Activated CD8-positive, alpha-beta memory T cell treated with anti-CD3 and anti-CD28 coated beads, Interleukin-2, amount 10 ng/mL, durations not matched to agents 7 days and 5 days (primary cell): Measurements from ENCODE around the gene CNPY4. TPM values are rescaled to one million over a fixed set of nuclear protein-coding genes. Genes with fewer than 3 reads are reported as not detected.

Experiments used
- ATAC-seq: fragments of 150-1000 bp; cut with Tn5 transposase; one replicate; pipeline ENCODE4 v1.10.0; 2021; ENCODE audit warnings: moderate library complexity
- CTCF ChIA-PET: fragments of 350-600 bp; sonication (Branson Sonifier 250); formaldehyde crosslinking; loops from one replicate; lab custom pipeline; 2021; ENCODE audit warnings: antibody characterized with exemption; lab: Charles Lee
- DNase-seq: peaks from one replicate; pipeline ENCODE4 v3.0.0-alpha.2; 2020
- H3K27ac Mint-ChIP-seq: one replicate; pipeline ENCODE4 v1.8.0; 2021; ENCODE audit warnings: mild to moderate bottlenecking, mixed read lengths
- H3K27me3 Mint-ChIP-seq: one replicate; pipeline ENCODE4 v1.8.0; 2021; ENCODE audit warnings: mixed read lengths
- H3K36me3 Mint-ChIP-seq: one replicate; pipeline ENCODE4 v1.8.0; 2021; ENCODE audit warnings: mild to moderate bottlenecking, mixed read lengths
- H3K4me1 Mint-ChIP-seq: one replicate; pipeline ENCODE4 v1.8.0; 2021; ENCODE audit warnings: mixed read lengths
- H3K4me3 Mint-ChIP-seq: one replicate; pipeline ENCODE4 v1.8.0; 2021; ENCODE audit warnings: mild to moderate bottlenecking, moderate library complexity, mixed read lengths
- H3K9me3 Mint-ChIP-seq: one replicate; pipeline ENCODE4 v1.8.0; 2022; ENCODE audit warnings: low read depth, mixed read lengths
- total RNA-seq, 2 experiments: library from RNA; stranded (reverse); gene quantifications; one replicate each; pipeline ENCODE4 v1.2.3, GENCODE V29; 2021

CNPY4 gene
- total RNA-seq, 2 experiments from 2014 or later: 27.3 to 28.0 TPM

DNA sequence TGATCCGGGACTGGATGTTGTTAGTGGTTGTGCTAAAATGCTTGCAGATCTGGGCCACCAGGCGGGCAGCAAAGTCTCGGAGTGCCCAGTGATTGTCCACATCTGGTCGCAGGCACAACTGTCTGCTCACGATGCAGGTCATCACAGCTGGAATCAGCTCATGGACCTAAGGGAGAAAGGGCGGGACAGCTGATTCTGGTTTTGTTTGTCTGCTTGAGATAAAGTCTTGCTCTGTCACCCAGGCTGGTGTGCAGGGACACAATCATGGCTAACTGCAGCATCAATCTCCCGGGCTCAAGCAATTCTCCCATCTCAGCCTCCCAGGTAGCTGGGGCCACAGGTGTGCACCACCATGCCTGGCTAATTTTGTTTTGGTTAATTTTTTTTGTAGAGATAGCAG lies 8.3 kb upstream of the CNPY4 start:
- Mint-ChIP-seq H3K27me3 (no peaks in the 10 kb centered on the region), H3K27ac (no peak overlapping the region), H3K9me3 (no peaks in the 10 kb centered on the region), H3K4me3 (no peak overlapping the region), H3K4me1 (no peaks in the 10 kb centered on the region), H3K36me3 (peaks cover 25% of the 10 kb centered on the region)
- ATAC-seq (no peak), DNase-seq (no peak)
- CTCF ChIA-PET: interaction anchor here (1.1 kb wide), 1 partner anchor 9 kb away, joined by 4 read pairs; the partner anchor contains the start of gene AP4M1

DNA sequence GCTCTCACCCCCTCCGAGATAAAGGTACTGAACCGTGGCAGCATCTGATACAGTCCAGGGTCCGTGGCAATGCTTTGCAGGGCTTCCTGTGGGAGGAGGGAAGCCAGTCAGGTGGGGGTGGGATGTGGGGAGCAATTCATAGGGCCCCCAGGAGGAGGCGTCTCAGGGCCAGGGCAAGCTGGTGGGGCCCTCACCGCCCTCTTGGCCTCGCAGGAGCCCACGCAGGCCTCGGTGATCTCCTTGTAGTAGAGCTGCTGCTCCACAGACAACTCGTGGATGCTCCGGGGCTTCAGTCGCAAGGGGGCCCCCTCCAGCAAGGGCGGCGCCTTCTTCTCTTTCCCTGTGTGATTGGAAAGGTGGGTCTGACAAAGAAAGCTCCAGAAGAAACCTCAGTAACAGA lies 7.5 kb upstream of the CNPY4 start:
- no peak for ATAC-seq
- Mint-ChIP-seq H3K9me3 (no peaks in the 10 kb centered on the region), H3K36me3 (peaks cover 28% of the 10 kb centered on the region), H3K27ac (no peak overlapping the region), H3K27me3 (no peaks in the 10 kb centered on the region), H3K4me3 (no peak overlapping the region), H3K4me1 (no peaks in the 10 kb centered on the region)
- CTCF ChIA-PET: interaction anchor here (1.0 to 1.1 kb wide), 2 partner anchors 10 to 17 kb away, joined by 3 to 4 read pairs; partner anchors contain the start of gene AP4M1
- DNase-seq: no peak

DNA sequence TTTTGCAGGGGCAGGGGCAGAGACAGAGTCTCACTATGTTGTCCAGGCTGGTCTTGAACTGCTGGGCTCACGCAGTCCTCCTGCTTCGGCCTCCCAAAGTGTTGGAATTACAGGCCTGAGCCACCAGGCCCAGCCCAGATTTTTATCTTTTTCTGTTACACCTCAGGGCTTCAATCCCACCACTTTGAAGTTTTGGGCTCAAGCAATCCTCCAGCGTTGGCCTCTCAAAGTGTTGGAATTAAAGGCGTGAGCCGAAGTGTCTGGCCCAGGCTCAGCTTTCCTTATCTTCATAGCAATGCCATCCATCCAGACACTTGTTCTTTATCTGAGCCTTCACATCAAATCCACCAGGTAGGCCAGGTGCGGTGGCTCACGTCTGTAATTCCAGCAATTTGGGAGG lies 4.4 kb upstream of the CNPY4 start:
- CTCF ChIA-PET: interaction anchor here (1.2 to 1.3 kb wide), 3 partner anchors 9 to 16 kb away, joined by 3 to 4 read pairs (median 3); no protein-coding TSS in a partner anchor
- peaks cover 19% of the 10 kb centered on the region for H3K36me3 Mint-ChIP-seq
- H3K27me3 Mint-ChIP-seq: no peaks in the 10 kb centered on the region
- no peak overlapping the region for H3K27ac Mint-ChIP-seq
- H3K9me3 Mint-ChIP-seq: no peaks in the 10 kb centered on the region
- peaks cover 10% of the 10 kb centered on the region for H3K4me1 Mint-ChIP-seq
- DNase-seq: no peak
- no peak for ATAC-seq
- no peak overlapping the region for H3K4me3 Mint-ChIP-seq

DNA sequence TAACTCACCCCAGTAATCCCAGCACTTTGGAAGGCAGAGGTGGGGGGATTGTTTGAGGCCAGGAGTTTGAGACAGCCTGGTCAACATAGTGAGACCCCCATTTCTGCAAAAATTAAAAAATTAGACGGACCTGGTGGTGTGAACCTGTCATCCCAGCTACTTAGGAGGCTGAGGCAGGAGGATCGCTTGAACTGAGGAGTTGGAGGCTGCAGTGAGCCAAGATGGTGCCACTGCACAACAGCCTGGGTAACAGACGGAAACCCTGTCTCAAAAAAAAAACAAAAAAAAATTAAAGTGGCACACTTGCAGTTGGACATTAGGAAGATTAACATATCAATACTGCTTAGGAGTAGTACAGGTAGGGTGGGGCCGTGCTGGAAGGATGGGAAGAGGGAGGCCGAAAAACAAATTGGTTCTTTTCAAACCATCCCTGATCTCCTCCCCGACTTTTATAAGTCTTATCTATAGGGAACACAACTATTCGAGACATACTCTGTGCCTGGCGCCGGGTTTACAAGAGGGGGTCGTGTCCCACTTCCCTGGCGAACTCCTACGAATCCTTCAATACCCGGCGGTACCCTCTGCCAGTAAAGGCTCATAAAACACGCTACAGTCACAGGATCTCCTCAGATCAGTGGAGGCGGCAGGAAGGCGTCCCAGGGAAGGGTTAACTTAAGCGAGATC lies 904 bp upstream of the CNPY4 start:
- Mint-ChIP-seq H3K27ac (peak overlapping the region; percentile 91), H3K27me3 (no peaks in the 10 kb centered on the region), H3K4me3 (peak overlapping the region; percentile 93), H3K4me1 (peaks cover 24% of the 10 kb centered on the region), H3K36me3 (peaks cover 14% of the 10 kb centered on the region), H3K9me3 (no peaks in the 10 kb centered on the region)
- CTCF ChIA-PET: no interaction called here
- DNase-seq (no peak), ATAC-seq (no peak)

DNA sequence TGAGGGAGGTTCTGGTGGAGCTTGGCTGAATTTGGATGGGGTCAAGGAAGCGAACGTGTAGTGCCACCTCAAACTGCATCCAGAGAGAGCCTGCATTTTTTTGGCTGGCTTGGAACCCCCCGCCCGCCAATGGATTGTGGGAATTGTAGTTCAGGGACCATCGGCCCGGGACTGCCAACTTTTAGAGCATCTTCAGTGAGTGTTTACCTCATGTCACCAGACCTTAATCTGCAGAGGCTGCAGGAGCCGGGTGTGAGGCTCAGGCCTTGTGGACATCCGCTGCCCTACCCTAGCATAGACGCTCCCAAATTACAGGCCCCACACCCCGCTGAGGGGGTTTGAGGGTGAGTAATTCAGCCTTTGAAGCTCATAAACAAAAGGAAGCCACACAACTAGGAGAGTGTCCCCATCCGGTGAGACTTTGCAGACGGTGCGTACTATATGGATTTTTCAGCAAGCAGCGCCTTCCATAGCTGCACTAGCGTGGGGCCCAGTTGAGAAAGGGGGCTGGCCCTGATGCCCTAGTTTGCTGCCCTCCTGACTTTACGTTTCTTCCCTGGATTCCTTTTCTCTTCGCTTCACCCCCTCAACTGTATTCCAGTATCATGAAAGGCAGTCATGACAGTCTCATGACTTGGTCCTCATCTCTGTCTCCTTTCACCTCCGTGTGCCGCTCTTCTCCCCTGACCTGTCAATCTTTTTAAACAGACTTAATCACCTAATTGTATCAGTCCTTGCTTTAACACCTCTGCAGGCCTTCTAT lies 717 bp downstream of the CNPY4 start:
- H3K9me3 Mint-ChIP-seq: no peaks in the 10 kb centered on the region
- H3K4me1 Mint-ChIP-seq: peaks cover 34% of the 10 kb centered on the region

DNA sequence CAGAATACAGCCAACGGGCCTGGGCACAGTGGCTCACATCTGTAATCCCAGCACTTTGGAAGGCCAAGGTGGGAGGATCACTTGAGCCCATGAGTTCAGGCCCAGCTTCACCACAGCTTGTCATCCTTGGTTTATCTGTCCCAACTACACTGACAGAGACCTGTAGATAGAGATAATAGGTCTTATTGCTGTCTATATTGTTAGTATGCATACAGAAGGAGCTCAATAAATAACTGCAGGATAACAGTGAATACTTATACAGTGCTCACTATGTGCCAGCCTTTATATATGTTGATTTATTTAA lies 1.3 kb downstream of the CNPY4 start:
- Mint-ChIP-seq H3K27me3 (no peaks in the 10 kb centered on the region), H3K9me3 (no peaks in the 10 kb centered on the region), H3K36me3 (peaks cover 22% of the 10 kb centered on the region), H3K27ac (peak overlapping the region; percentile 91), H3K4me1 (peaks cover 38% of the 10 kb centered on the region), H3K4me3 (peak overlapping the region; percentile 93)
- ATAC-seq (no peak), DNase-seq (no peak)
- CTCF ChIA-PET: interaction anchor here (1.0 to 2.5 kb wide), 5 partner anchors 10 to 141 kb away, joined by 3 to 26 read pairs (median 4); partner anchors contain the start of genes AP4M1 and COPS6

More for the DNA sequence above, 717 bp downstream of the CNPY4 start:
- DNase-seq (peak; percentile 86), ATAC-seq (peak; percentile 63)
- CTCF ChIA-PET: interaction anchor here (1.0 to 2.5 kb wide), 5 partner anchors 10 to 140 kb away, joined by 3 to 26 read pairs (median 4); partner anchors contain the start of genes AP4M1 and COPS6
- H3K27ac Mint-ChIP-seq: peak overlapping the region; percentile 91
- no peaks in the 10 kb centered on the region for H3K27me3 Mint-ChIP-seq
- H3K4me3 Mint-ChIP-seq: peak overlapping the region; percentile 93
- H3K36me3 Mint-ChIP-seq: peaks cover 22% of the 10 kb centered on the region

DNA sequence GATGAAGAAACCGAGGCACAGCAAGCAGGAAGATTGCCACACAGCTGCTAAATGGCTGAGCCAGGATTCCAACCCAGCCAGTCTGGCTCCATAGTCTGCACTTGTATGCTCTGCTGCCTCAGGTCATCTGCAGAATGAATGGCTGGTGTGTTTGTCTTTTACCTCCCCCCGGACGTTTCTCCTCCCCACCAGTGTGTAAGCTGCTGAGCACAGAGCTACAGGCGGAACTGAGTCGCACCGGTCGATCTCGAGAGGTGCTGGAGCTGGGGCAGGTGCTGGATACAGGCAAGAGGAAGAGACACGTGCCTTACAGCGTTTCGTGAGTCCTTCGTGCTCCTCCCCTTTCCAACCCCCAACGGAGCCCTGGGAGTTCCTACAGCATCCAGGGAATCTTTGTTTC lies 2.6 kb downstream of the CNPY4 start:
- no peak overlapping the region for H3K4me3 Mint-ChIP-seq
- H3K4me1 Mint-ChIP-seq: peaks cover 39% of the 10 kb centered on the region
- H3K27me3 Mint-ChIP-seq: no peaks in the 10 kb centered on the region
- ATAC-seq (no peak), DNase-seq (no peak)
- CTCF ChIA-PET: interaction anchor here (0.7 to 1.5 kb wide), 2 partner anchors 92 to 128 kb away, joined by 3 to 8 read pairs; no protein-coding TSS in a partner anchor
- peak overlapping the region; percentile 47 for H3K27ac Mint-ChIP-seq
- no peaks in the 10 kb centered on the region for H3K9me3 Mint-ChIP-seq
- peaks cover 15% of the 10 kb centered on the region for H3K36me3 Mint-ChIP-seq

DNA sequence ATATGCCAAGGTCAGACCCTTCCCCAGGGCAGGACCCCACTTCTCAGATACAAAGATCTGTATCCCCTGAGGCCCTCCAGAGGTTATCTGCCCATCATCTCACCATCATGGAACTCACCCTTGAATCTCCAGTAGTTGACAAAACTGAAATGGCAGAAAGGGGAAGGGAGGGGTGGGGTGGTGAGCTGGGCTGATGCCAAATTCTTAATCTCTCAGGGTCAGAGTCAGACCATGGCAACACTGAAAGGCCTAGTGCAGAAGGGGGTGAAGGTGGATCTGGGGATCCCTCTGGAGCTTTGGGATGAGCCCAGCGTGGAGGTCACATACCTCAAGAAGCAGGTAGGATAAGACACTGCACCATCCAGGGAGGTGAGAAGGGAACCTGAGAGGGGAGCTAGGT lies 3.1 kb downstream of the CNPY4 start:
- Mint-ChIP-seq H3K4me3 (no peak overlapping the region), H3K27me3 (no peaks in the 10 kb centered on the region), H3K36me3 (peaks cover 15% of the 10 kb centered on the region), H3K9me3 (no peaks in the 10 kb centered on the region), H3K4me1 (peaks cover 39% of the 10 kb centered on the region), H3K27ac (no peak overlapping the region)
- no peak for ATAC-seq
- CTCF ChIA-PET: interaction anchor here (1.5 kb wide), 1 partner anchor 128 kb away, joined by 8 read pairs; no protein-coding TSS in a partner anchor
- no peak for DNase-seq

DNA sequence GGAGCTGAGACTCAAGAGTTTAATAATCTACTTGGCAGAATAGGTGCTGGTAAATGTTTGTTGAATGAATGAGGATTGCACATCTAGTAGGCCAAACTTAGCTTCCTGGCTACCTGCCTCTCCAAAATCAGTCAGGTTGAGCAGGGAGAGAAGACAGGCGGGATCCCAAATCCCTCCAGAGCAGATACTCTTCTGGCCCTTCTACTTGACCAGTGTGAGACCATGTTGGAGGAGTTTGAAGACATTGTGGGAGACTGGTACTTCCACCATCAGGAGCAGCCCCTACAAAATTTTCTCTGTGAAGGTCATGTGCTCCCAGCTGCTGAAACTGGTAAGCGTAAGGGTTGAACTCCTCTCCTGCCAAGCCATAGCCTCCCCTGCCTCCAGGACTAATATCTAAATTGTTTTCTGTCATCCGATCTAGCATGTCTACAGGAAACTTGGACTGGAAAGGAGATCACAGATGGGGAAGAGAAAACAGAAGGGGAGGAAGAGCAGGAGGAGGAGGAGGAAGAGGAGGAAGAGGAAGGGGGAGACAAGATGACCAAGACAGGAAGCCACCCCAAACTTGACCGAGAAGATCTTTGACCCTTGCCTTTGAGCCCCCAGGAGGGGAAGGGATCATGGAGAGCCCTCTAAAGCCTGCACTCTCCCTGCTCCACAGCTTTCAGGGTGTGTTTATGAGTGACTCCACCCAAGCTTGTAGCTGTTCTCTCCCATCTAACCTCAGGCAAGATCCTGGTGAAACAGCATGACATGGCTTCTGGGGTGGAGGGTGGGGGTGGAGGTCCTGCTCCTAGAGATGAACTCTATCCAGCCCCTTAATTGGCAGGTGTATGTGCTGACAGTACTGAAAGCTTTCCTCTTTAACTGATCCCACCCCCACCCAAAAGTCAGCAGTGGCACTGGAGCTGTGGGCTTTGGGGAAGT lies 5.1 kb downstream of the CNPY4 start:
- peak overlapping the region; percentile 56 for H3K27ac Mint-ChIP-seq
- H3K4me1 Mint-ChIP-seq: peaks cover 43% of the 10 kb centered on the region
- no peaks in the 10 kb centered on the region for H3K9me3 Mint-ChIP-seq

DNA sequence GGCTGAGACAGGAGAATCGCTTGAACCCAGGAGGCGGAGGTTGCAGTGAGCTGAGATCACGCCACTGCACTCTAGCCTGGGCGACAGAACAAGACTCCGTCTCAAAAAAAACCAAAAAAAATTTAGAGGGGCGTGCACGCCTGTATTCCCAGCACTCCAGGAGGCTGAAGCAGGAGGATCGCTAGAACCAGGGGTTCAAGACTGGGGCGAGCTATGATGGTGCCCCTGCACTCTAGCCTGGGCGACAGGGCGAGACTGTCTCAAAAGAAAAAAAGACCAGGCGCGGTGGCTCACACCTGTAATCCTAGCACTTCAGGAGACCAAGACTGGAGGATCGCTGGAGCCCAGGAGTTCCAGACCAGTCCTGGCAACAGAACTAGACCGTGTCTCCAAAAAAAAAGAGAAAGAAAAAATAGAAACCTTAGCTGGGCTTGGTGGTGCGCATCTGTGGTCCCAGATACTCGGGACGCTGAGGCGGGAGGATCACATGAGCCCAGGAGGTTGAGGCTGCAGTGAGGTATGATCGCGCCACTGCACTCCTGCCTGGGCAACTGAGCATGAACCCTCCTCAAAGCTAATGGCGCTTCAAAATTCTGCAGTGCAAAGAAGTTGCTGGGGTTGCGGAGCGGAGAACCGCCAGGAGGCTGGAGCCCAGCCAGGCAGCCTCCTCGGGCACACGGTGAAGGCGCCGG lies 7.0 kb downstream of the CNPY4 start:
- Mint-ChIP-seq H3K27me3 (no peaks in the 10 kb centered on the region), H3K4me3 (peak overlapping the region; percentile 89)

More for the DNA sequence above, 5.1 kb downstream of the CNPY4 start:
- Mint-ChIP-seq H3K27me3 (no peaks in the 10 kb centered on the region), H3K4me3 (no peak overlapping the region), H3K36me3 (peaks cover 15% of the 10 kb centered on the region)
- CTCF ChIA-PET: interaction anchor here (0.6 to 1.5 kb wide), 3 partner anchors 8 to 289 kb away, joined by 3 to 9 read pairs (median 5); no protein-coding TSS in a partner anchor
- no peak for DNase-seq
- no peak for ATAC-seq

DNA sequence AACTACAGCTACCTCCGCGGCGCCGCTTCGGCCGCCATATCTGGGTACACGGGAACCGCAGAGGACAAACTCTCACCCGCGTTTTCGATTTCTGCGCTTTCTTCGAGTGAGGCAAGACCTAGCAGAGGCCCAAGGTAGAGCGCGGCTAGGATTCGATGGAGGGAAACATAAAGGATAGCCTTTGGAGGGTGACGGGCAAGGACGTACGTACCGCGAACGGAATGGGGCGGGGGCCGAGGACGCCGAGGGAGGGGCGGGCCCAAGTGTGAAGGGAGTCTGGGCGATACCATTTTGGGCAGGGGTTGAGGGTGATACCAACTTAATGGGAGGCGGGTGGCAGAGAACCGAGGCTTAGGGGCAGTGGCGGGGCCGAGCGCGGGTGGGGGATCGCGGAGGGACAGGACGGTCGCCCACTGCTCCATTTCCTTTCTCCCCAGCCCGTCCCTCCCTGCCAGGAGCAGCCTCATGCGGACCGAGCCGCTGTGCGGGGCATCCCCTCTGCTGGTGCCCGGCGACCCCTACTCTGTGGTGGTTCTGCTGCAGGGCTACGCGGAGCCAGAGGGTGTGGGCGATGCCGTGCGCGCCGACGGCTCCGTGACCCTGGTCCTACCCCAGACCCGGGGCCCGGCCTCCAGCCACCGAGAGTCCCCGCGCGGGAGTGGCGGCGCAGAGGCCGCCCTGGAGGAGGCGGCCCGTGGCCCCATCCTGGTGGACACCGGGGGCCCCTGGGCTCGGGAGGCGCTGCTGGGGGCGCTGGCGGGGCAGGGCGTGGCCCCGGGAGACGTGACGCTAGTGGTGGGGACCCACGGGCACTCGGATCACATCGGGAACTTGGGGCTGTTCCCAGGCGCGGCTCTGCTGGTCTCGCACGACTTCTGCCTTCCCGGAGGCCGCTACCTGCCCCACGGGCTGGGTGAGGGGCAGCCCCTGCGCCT lies 7.8 kb downstream of the CNPY4 start, which contains the start of gene MBLAC1:
MBLAC1 (plus strand) TSS at position 37 of the 935 bp plus-strand sequence; CDS start at position 466, 429 bp downstream.
- DNase-seq: peak; percentile 94
- Mint-ChIP-seq H3K36me3 (peaks cover 13% of the 10 kb centered on the region), H3K4me1 (peaks cover 41% of the 10 kb centered on the region), H3K27me3 (no peaks in the 10 kb centered on the region), H3K27ac (peak within 1 kb of the TSS; percentile 98), H3K4me3 (peak within 1 kb of the TSS; percentile 89), H3K9me3 (no peaks in the 10 kb centered on the region)
- CTCF ChIA-PET: interaction anchor here (0.9 to 6.9 kb wide), 10 partner anchors 11 to 133 kb away, joined by 3 to 60 read pairs (median 4); partner anchors contain the start of genes AP4M1, MCM7 and ZKSCAN1
- ATAC-seq: peak; percentile 79

More for the DNA sequence above, 7.0 kb downstream of the CNPY4 start:
- peak overlapping the region; percentile 98 for H3K27ac Mint-ChIP-seq
- no peaks in the 10 kb centered on the region for H3K9me3 Mint-ChIP-seq
- H3K4me1 Mint-ChIP-seq: peaks cover 42% of the 10 kb centered on the region
- DNase-seq: no peak
- ATAC-seq: peak; percentile 35
- CTCF ChIA-PET: interaction anchor here (0.7 to 1.6 kb wide), 8 partner anchors 12 to 132 kb away, joined by 3 to 7 read pairs (median 4); partner anchors contain the start of genes AP4M1, MCM7 and ZKSCAN1
- peaks cover 15% of the 10 kb centered on the region for H3K36me3 Mint-ChIP-seq
